B cell (primary cell): ENCODE data around the gene ZSWIM3. TPM values are rescaled to one million over a fixed set of nuclear protein-coding genes. Genes with fewer than 3 reads are reported as not detected.

Source experiments
- ATAC-seq: fragments of 200-7000 bp; cut with Tn5 transposase; one replicate; pipeline ENCODE4 v1.10.0; 2021; ENCODE audit warnings: low read depth, mild to moderate bottlenecking, moderate number of reproducible peaks, moderate library complexity
- CTCF ChIA-PET: fragments of 350-600 bp; sonication (Branson Sonifier 250); formaldehyde crosslinking; loops from one replicate; lab custom pipeline; 2021; ENCODE audit warnings: antibody characterized with exemption, inconsistent platforms; lab: Charles Lee
- POLR2A ChIA-PET: fragments of 350-600 bp; sonication (Branson Sonifier 250); formaldehyde crosslinking; loops from one replicate; lab custom pipeline; 2021; ENCODE audit warnings: antibody characterized with exemption; lab: Charles Lee
- DNase-seq: peaks from one replicate; pipeline ENCODE4 v3.0.0; 2013
- H2AFZ ChIP-seq: 2 replicates; pipeline ENCODE4 v1.6.1; 2012; ENCODE audit warnings: mild to moderate bottlenecking, low read depth, low read length; ENCODE audit not compliant: insufficient read depth, poor library complexity, severe bottlenecking
- H3K27ac ChIP-seq, 2 donors: 1 replicate in 1 of 2; 2 replicates in 1 of 2; pipeline ENCODE4 v1.5.1; 2012 to 2013; ENCODE audit warnings: low read length in 2 of 2, mild to moderate bottlenecking in 2 of 2, moderate library complexity in 1 of 2
- H3K27me3 ChIP-seq, 4 experiments: fragments of 200-600 bp in 1 of 4; sonication (generic) in 1 of 4; replicated peaks in 1 of 4; 1 replicate in 2 of 4; 2 replicates in 2 of 4; pipeline versions ENCODE4 v1.6.1 to v1.7.0; 2013 to 2016; ENCODE audit warnings: low read length in 3 of 4, mild to moderate bottlenecking in 2 of 4, mixed read lengths in 1 of 4, moderate library complexity in 1 of 4; ENCODE audit not compliant: insufficient read depth in 4 of 4, control insufficient read depth in 3 of 4; ENCODE audit errors: control extremely low read depth in 1 of 4
- H3K36me3 ChIP-seq, 2 experiments: replicated peaks in 1 of 2; 1 replicate in 1 of 2; 2 replicates in 1 of 2; pipeline versions ENCODE4 v1.6.1 to v1.7.1; 2013; ENCODE audit warnings: low read length in 1 of 2; ENCODE audit not compliant: insufficient read depth in 2 of 2, control insufficient read depth in 1 of 2; ENCODE audit errors: control extremely low read depth in 1 of 2, extremely low read depth in 1 of 2
- H3K4me1 ChIP-seq, 2 donors: fragments of 200-600 bp in 1 of 2; sonication (generic) in 1 of 2; 1 replicate in 1 of 2; 2 replicates in 1 of 2; pipeline versions ENCODE4 v1.5.1 to v1.6.1; 2013 to 2017; ENCODE audit warnings: low read length in 2 of 2; ENCODE audit not compliant: control insufficient read depth in 2 of 2, insufficient read depth in 2 of 2
- H3K4me2 ChIP-seq: replicated peaks from 2 replicates; pipeline ENCODE3; 2012; ENCODE audit warnings: mild to moderate bottlenecking, low read depth, low read length; ENCODE audit not compliant: poor library complexity, severe bottlenecking
- H3K4me3 ChIP-seq, 5 experiments: fragments of 200-600 bp in 1 of 5; sonication (generic) in 1 of 5; 1 replicate in 3 of 5; 2 replicates in 2 of 5; pipeline versions ENCODE4 v1.5.1 to v1.7.0; 2011 to 2016; ENCODE audit warnings: low read length in 4 of 5, mild to moderate bottlenecking in 4 of 5, low read depth in 2 of 5, control low read depth in 1 of 5, moderate library complexity in 1 of 5; ENCODE audit not compliant: insufficient read depth in 1 of 5; ENCODE audit errors: control extremely low read depth in 1 of 5, extremely low read depth in 1 of 5
- H3K79me2 ChIP-seq: fragments of 200-600 bp; sonication (generic); one replicate; pipeline ENCODE4 v1.6.0; 2016; ENCODE audit warnings: low read length; ENCODE audit not compliant: control insufficient read depth, insufficient read depth
- H3K9ac ChIP-seq: fragments of 200-600 bp; sonication (generic); 2 replicates; pipeline ENCODE4 v1.6.1; 2017; ENCODE audit warnings: mild to moderate bottlenecking, low read length, moderate library complexity
- H3K9me3 ChIP-seq, 3 donors: one replicate each; pipeline versions ENCODE4 v1.6.1 to v1.7.1; 2013; ENCODE audit warnings: low read length in 2 of 3; ENCODE audit not compliant: control insufficient read depth in 2 of 3, insufficient read depth in 1 of 3; ENCODE audit errors: control extremely low read depth in 1 of 3
- H4K20me1 ChIP-seq: 2 replicates; pipeline ENCODE4 v1.6.0; 2012; ENCODE audit warnings: mild to moderate bottlenecking, low read length; ENCODE audit not compliant: insufficient read depth, control insufficient read depth, poor library complexity, severe bottlenecking
- H3K27ac Mint-ChIP-seq: one replicate; pipeline ENCODE4 v1.8.0; 2021; ENCODE audit warnings: mixed read lengths
- H3K27me3 Mint-ChIP-seq: one replicate; pipeline ENCODE4 v1.8.0; 2021; ENCODE audit warnings: mixed read lengths
- H3K4me1 Mint-ChIP-seq: one replicate; pipeline ENCODE4 v1.8.0; 2021; ENCODE audit warnings: mixed read lengths
- H3K4me3 Mint-ChIP-seq: one replicate; pipeline ENCODE4 v1.8.0; 2021; ENCODE audit warnings: mixed read lengths
- H3K9me3 Mint-ChIP-seq: one replicate; pipeline ENCODE4 v1.8.0; 2022; ENCODE audit warnings: mixed read lengths; ENCODE audit not compliant: insufficient read depth
- CTCF ChIP-seq: fragments of 200-600 bp; IDR thresholded peaks from one replicate; pipeline ENCODE4 v1.8.0; 2022; ENCODE audit warnings: antibody characterized with exemption, mild to moderate bottlenecking
- EZH2 ChIP-seq: IDR thresholded peaks from 2 replicates; pipeline ENCODE4 v1.6.1; 2012; ENCODE audit warnings: borderline replicate concordance, low read depth, mild to moderate bottlenecking, moderate library complexity, low read length; ENCODE audit not compliant: insufficient read depth, poor library complexity, severe bottlenecking
- WGBS: methylation state at CpG from one replicate; pipeline ENCODE4 v1.1.5; 2013; ENCODE audit warnings: missing lambda C conversion rate; ENCODE audit not compliant: insufficient coverage; 5-methylcytosine and 5-hydroxymethylcytosine counted together
- intact Hi-C: fragments of 100-400 bp; cut with micrococcal nuclease; formaldehyde crosslinking; loops from one replicate; pipeline ENCODE4 v1.10.0; 2022
- polyA plus RNA-seq: library from polyadenylated mRNA; depleted of rRNA; stranded (reverse); fragments of >200 nt; gene quantifications from 2 replicates; pipeline ENCODE4 v1.2.3, GENCODE V29; 2012
- total RNA-seq, 2 donors: library from RNA; stranded (reverse); fragments of 120-200 nt in 1 of 2; gene quantifications; 1 replicate in 1 of 2; 2 replicates in 1 of 2; pipeline versions ENCODE4 v1.2.3 to v1.2.4, GENCODE V29; 2013 to 2022

Gene ZSWIM3
- total and polyA plus RNA-seq, 2 donors (not counting 1 experiment from before 2014, with no cell fraction given), result 4.0 to 7.1 TPM

GRCh38 chr20:45905505-45906079 lies 48.2 kb downstream of the ZSWIM3 start:
- DNase-seq (no peak), ATAC-seq (no peak)
- no peak overlapping the region for H3K4me3 Mint-ChIP-seq
- no peak overlapping the region for H3K9ac ChIP-seq
- intact Hi-C loops, result no loop called here
- CTCF ChIA-PET, result interaction anchor here (1.0 kb wide), 1 partner anchor 17 kb away, joined by 7 read pairs; no protein-coding TSS in a partner anchor
- no peaks in the 10 kb centered on the region for H3K9me3 Mint-ChIP-seq
- H3K79me2 ChIP-seq, result no peaks in the 10 kb centered on the region
- H3K27me3 Mint-ChIP-seq, result no peaks in the 10 kb centered on the region
- no peak overlapping the region for H3K27ac Mint-ChIP-seq
- POLR2A ChIA-PET, result no interaction called here
- no peak overlapping the region for H3K4me3 ChIP-seq
- 96% methylated on average over 7 of the region's 8 CpGs for WGBS
- H4K20me1 ChIP-seq, result no peaks in the 10 kb centered on the region
- H3K4me1 ChIP-seq, result peaks cover 0 to 12% of the 10 kb centered on the region in 2 donors
- no peak overlapping the region for H3K27ac ChIP-seq
- no peak overlapping the region for H3K4me2 ChIP-seq
- no peaks in the 10 kb centered on the region for H3K36me3 ChIP-seq
- no peak for TF ChIP-seq EZH2
- no peak for TF ChIP-seq CTCF
- H3K9me3 ChIP-seq, result no peaks in the 10 kb centered on the region
- H3K4me1 Mint-ChIP-seq, result peaks cover 11% of the 10 kb centered on the region
- H2AFZ ChIP-seq, result no peak overlapping the region
- no peaks in the 10 kb centered on the region for H3K27me3 ChIP-seq

GRCh38 chr20:45907219-45907948 lies 50.0 kb downstream of the ZSWIM3 start:
- Histone ChIP-seq H3K4me3 (no peak overlapping the region), H3K36me3 (no peaks in the 10 kb centered on the region), H2AFZ (no peak overlapping the region), H3K27me3 (peaks cover 0 to 11% (median 5%) of the 10 kb centered on the region in 4 experiments), H3K4me2 (no peak overlapping the region), H4K20me1 (no peaks in the 10 kb centered on the region), H3K9me3 (peaks cover 0 to 11% (median 0%) of the 10 kb centered on the region in 3 donors), H3K9ac (no peak overlapping the region), H3K4me1 (peaks cover 13 to 26% of the 10 kb centered on the region in 2 donors), H3K27ac (no peak overlapping the region), H3K79me2 (no peaks in the 10 kb centered on the region)
- Mint-ChIP-seq H3K27me3 (peaks cover 2% of the 10 kb centered on the region), H3K4me1 (peaks cover 25% of the 10 kb centered on the region), H3K9me3 (no peaks in the 10 kb centered on the region), H3K27ac (no peak overlapping the region), H3K4me3 (no peak overlapping the region)
- DNase-seq, result no peak
- no peak for ATAC-seq
- no peak for TF ChIP-seq CTCF
- TF ChIP-seq EZH2, result no peak
- POLR2A ChIA-PET, result no interaction called here
- CTCF ChIA-PET, result no interaction called here
- 97% methylated on average over 14 of the region's 17 CpGs for WGBS
- intact Hi-C loops, result no loop called here
